CD1c-positive myeloid dendritic cell (primary cell): ENCODE measurements around the gene MERTK.

ENCODE experiments used
- DNase-seq: peaks from one replicate; pipeline ENCODE4 v3.0.0-alpha.2; 2016; ENCODE audit errors: extremely low spot score

MERTK gene

GRCh38 chr2:112075490-112076260, 177.3 kb downstream of the MERTK start:
- peak; percentile 27 for DNase-seq

GRCh38 chr2:112077814-112078213, 179.4 kb downstream of the MERTK start:
- DNase-seq, result no peak
